H1 (cell line): ENCODE data around the gene ANXA1. TPM values are rescaled to one million over a fixed set of nuclear protein-coding genes. Genes with fewer than 3 reads are reported as not detected.

Source experiments
- CTCF ChIA-PET: fragments of 300-600 bp; sonication (Branson Sonifier 250); formaldehyde crosslinking; loops from one replicate; lab custom pipeline; 2021; ENCODE audit not compliant: partially characterized antibody; lab: Charles Lee
- POLR2A ChIA-PET: fragments of 300-600 bp; sonication (Branson Sonifier 250); formaldehyde crosslinking; loops from one replicate; lab custom pipeline; 2021; ENCODE audit warnings: inconsistent platforms; ENCODE audit not compliant: partially characterized antibody; lab: Charles Lee
- DNase-seq, 2 experiments: peaks; one replicate each; pipeline versions ENCODE4 v3.0.0 to v3.0.0-alpha.2; 2010 to 2022; ENCODE audit warnings: low spot score in 2 of 2, low read depth in 1 of 2, mixed read lengths in 1 of 2
- FAIRE-seq: peaks from 2 replicates; lab custom pipeline; 2011; peaks lifted over from hg19 to GRCh38; lab: Jason Lieb, UNC
- H2AFZ ChIP-seq: 2 replicates; pipeline ENCODE4 v1.8.1; 2012; ENCODE audit warnings: low read length, inconsistent platforms
- H2AK5ac ChIP-seq: 2 replicates; pipeline ENCODE4 v1.6.1; 2013; ENCODE audit warnings: low read depth, low read length
- H2BK120ac ChIP-seq: replicated peaks from 2 replicates; pipeline ENCODE3; 2013; ENCODE audit warnings: low read depth, low read length, inconsistent platforms
- H2BK12ac ChIP-seq: 2 replicates; pipeline ENCODE4 v1.6.1; 2013; ENCODE audit warnings: low read depth, low read length
- H2BK15ac ChIP-seq: 2 replicates; pipeline ENCODE4 v1.6.1; 2013; ENCODE audit warnings: low read length
- H2BK20ac ChIP-seq: 2 replicates; pipeline ENCODE4 v1.6.1; 2013; ENCODE audit warnings: low read length
- H2BK5ac ChIP-seq: 2 replicates; pipeline ENCODE4 v1.6.1; 2013; ENCODE audit warnings: low read depth, low read length
- H3K14ac ChIP-seq: 2 replicates; pipeline ENCODE4 v1.6.1; 2013; ENCODE audit warnings: inconsistent platforms; ENCODE audit not compliant: insufficient read length
- H3K18ac ChIP-seq: 2 replicates; pipeline ENCODE4 v1.6.1; 2013; ENCODE audit warnings: low read length; ENCODE audit errors: extremely low read depth
- H3K23ac ChIP-seq: 2 replicates; pipeline ENCODE4 v1.6.1; 2013; ENCODE audit warnings: inconsistent platforms; ENCODE audit not compliant: insufficient read length
- H3K23me2 ChIP-seq: 2 replicates; pipeline ENCODE4 v1.6.1; 2013; ENCODE audit warnings: low read depth, low read length
- H3K27ac ChIP-seq: 2 replicates; pipeline ENCODE4 v1.6.1; 2011; ENCODE audit warnings: low read depth, low read length, inconsistent platforms
- H3K27me3 ChIP-seq, 4 experiments: replicated peaks in 1 of 4; 1 replicate in 1 of 4; 2 replicates in 3 of 4; pipeline versions ENCODE4 v1.6.1 to v1.8.1; 2011 to 2013; ENCODE audit warnings: low read length in 3 of 4, mild to moderate bottlenecking in 3 of 4, inconsistent platforms in 2 of 4, mixed read lengths in 2 of 4, moderate library complexity in 1 of 4; ENCODE audit not compliant: control insufficient read depth in 3 of 4, insufficient read depth in 3 of 4; ENCODE audit errors: extremely low read depth in 1 of 4
- H3K36me3 ChIP-seq, 4 experiments: 2 replicates each; pipeline versions ENCODE4 v1.6.1 to v1.8.1; 2011 to 2013; ENCODE audit warnings: mild to moderate bottlenecking in 4 of 4, low read length in 3 of 4, moderate library complexity in 2 of 4, control low read depth in 1 of 4, inconsistent platforms in 1 of 4; ENCODE audit not compliant: insufficient read depth in 4 of 4, control insufficient read depth in 2 of 4
- H3K4ac ChIP-seq: replicated peaks from 2 replicates; pipeline ENCODE3; 2013; ENCODE audit warnings: low read length, low read depth, mixed read lengths, inconsistent platforms; ENCODE audit not compliant: insufficient read length
- H3K4me1 ChIP-seq, 4 experiments: replicated peaks in 1 of 4; 1 replicate in 1 of 4; 2 replicates in 3 of 4; pipeline versions ENCODE4 v1.6.1 to v1.8.1; 2011 to 2013; ENCODE audit warnings: low read length in 3 of 4, inconsistent platforms in 2 of 4, mixed read lengths in 1 of 4; ENCODE audit not compliant: insufficient read depth in 4 of 4, control insufficient read depth in 3 of 4
- H3K4me2 ChIP-seq, 2 experiments: 2 replicates each; pipeline versions ENCODE4 v1.6.1 to v1.8.1; 2011 to 2013; ENCODE audit warnings: low read depth in 2 of 2, low read length in 2 of 2, control low read depth in 1 of 2, inconsistent platforms in 1 of 2, mild to moderate bottlenecking in 1 of 2; ENCODE audit not compliant: insufficient read depth in 1 of 2
- H3K4me3 ChIP-seq, 4 experiments: fragments of 200-600, 300-600 bp in 1 of 4; sonication (generic), shearing (Covaris generic), sonication (Bioruptor Twin) in 1 of 4; 2 replicates each; pipeline versions ENCODE4 v1.5.1 to v1.8.1; 2011 to 2016; ENCODE audit warnings: low read length in 4 of 4, low read depth in 3 of 4, control low read depth in 2 of 4, inconsistent platforms in 2 of 4, mild to moderate bottlenecking in 2 of 4, mixed read lengths in 1 of 4, moderate library complexity in 1 of 4; ENCODE audit not compliant: insufficient read depth in 2 of 4; ENCODE audit errors: extremely low read depth in 1 of 4
- H3K56ac ChIP-seq: replicated peaks from 2 replicates; pipeline ENCODE3; 2013; ENCODE audit warnings: low read depth, mild to moderate bottlenecking, mixed read lengths, low read length, inconsistent platforms; ENCODE audit not compliant: insufficient read length
- H3K79me1 ChIP-seq: 2 replicates; pipeline ENCODE4 v1.6.1; 2013; ENCODE audit warnings: low read depth, low read length, control low read depth
- H3K79me2 ChIP-seq, 2 experiments: 2 replicates each; pipeline versions ENCODE4 v1.6.1 to v1.8.1; 2012 to 2013; ENCODE audit warnings: low read length in 2 of 2, mild to moderate bottlenecking in 2 of 2, inconsistent platforms in 1 of 2; ENCODE audit not compliant: insufficient read depth in 2 of 2, control insufficient read depth in 1 of 2
- H3K9ac ChIP-seq, 4 experiments: replicated peaks in 1 of 4; 1 replicate in 1 of 4; 2 replicates in 3 of 4; pipeline versions ENCODE4 v1.6.1 to v1.8.1; 2011 to 2013; ENCODE audit warnings: low read depth in 3 of 4, low read length in 3 of 4, control low read depth in 2 of 4, mild to moderate bottlenecking in 2 of 4, moderate library complexity in 2 of 4, inconsistent platforms in 1 of 4; ENCODE audit errors: extremely low read depth in 1 of 4
- H3K9me3 ChIP-seq, 2 experiments: 2 replicates each; pipeline versions ENCODE4 v1.6.1 to v1.8.1; 2012 to 2013; ENCODE audit warnings: mild to moderate bottlenecking in 2 of 2, moderate library complexity in 2 of 2, control low read depth in 1 of 2, inconsistent platforms in 1 of 2, low read depth in 1 of 2, low read length in 1 of 2, mixed read lengths in 1 of 2; ENCODE audit not compliant: insufficient read depth in 2 of 2
- H4K20me1 ChIP-seq, 2 experiments: replicated peaks in 1 of 2; 2 replicates each; pipeline versions ENCODE3 to v1.8.1; 2011 to 2013; ENCODE audit warnings: inconsistent platforms in 2 of 2, low read length in 2 of 2, mild to moderate bottlenecking in 1 of 2; ENCODE audit not compliant: insufficient read depth in 2 of 2, control insufficient read depth in 1 of 2
- H4K5ac ChIP-seq: 2 replicates; pipeline ENCODE4 v1.6.1; 2013; ENCODE audit warnings: low read length, low read depth, mixed read lengths, inconsistent platforms; ENCODE audit not compliant: insufficient read length
- H4K8ac ChIP-seq: 2 replicates; pipeline ENCODE4 v1.8.0; 2013; ENCODE audit warnings: mild to moderate bottlenecking, moderate library complexity, low read length, inconsistent platforms; ENCODE audit not compliant: insufficient read depth; ENCODE audit errors: extremely low read depth
- H4K91ac ChIP-seq: replicated peaks from 2 replicates; pipeline ENCODE3; 2013; ENCODE audit warnings: low read length, mixed read lengths, inconsistent platforms; ENCODE audit not compliant: insufficient read length
- CTCF ChIP-seq, 3 experiments: IDR thresholded peaks; 1 replicate in 2 of 3; 2 replicates in 1 of 3; pipeline versions ENCODE4 v1.5.1 to v1.6.1; 2011; ENCODE audit warnings: low read length in 3 of 3, mild to moderate bottlenecking in 3 of 3, inconsistent platforms in 2 of 3, low read depth in 1 of 3, moderate library complexity in 1 of 3; ENCODE audit not compliant: insufficient read depth in 1 of 3; ENCODE audit errors: control extremely low read depth in 1 of 3
- GTF2F1 ChIP-seq: IDR thresholded peaks from 2 replicates; pipeline ENCODE4 v1.6.1; 2012; ENCODE audit warnings: low read depth, low read length, improper control_type of control experiment, borderline replicate concordance
- WGBS, 2 experiments: shearing (Covaris generic) in 1 of 2; methylation state at CpG; one replicate each; pipeline versions ENCODE4 v1.1.6 to v1.1.7; 2013 to 2015; ENCODE audit warnings: low lambda C conversion rate in 2 of 2, mixed read lengths in 2 of 2, inconsistent platforms in 1 of 2, low coverage in 1 of 2, missing lambda C conversion rate in 1 of 2; ENCODE audit not compliant: insufficient replicate concordance in 2 of 2, insufficient coverage in 1 of 2, insufficient read length in 1 of 2; ENCODE audit errors: extremely low coverage in 1 of 2, missing lambda C conversion rate in 1 of 2; 5-methylcytosine and 5-hydroxymethylcytosine counted together
- polyA plus RNA-seq, 7 experiments: library from polyadenylated mRNA; depleted of rRNA in 3 of 7; stranded (reverse) in 5 of 7; unstranded in 2 of 7; fragments of >200 nt in 5 of 7; fragments of 200-250 nt in 2 of 7; gene quantifications; 1 replicate in 5 of 7; 2 replicates in 1 of 7; 4 replicates in 1 of 7; pipeline versions ENCODE4 v1.2.1 to v1.2.3, GENCODE V29; 2011 to 2013; ENCODE audit warnings: missing spikeins in 2 of 7, mixed read lengths in 2 of 7
- total RNA-seq: library from RNA; stranded (reverse); fragmentation: NEBNext Ultra II Directional; extraction: Animal tissue kit (Norgen Biotek cat#: 25700); gene quantifications from 2 replicates; pipeline ENCODE4 v1.2.1, GENCODE V29; 2021

The ANXA1 gene
- total and polyA plus RNA-seq, 2 of the 8 experiments (the other 6 are each of a cell fraction or from before 2014, with no cell fraction given): 0.71 to 5.7 TPM

DNA sequence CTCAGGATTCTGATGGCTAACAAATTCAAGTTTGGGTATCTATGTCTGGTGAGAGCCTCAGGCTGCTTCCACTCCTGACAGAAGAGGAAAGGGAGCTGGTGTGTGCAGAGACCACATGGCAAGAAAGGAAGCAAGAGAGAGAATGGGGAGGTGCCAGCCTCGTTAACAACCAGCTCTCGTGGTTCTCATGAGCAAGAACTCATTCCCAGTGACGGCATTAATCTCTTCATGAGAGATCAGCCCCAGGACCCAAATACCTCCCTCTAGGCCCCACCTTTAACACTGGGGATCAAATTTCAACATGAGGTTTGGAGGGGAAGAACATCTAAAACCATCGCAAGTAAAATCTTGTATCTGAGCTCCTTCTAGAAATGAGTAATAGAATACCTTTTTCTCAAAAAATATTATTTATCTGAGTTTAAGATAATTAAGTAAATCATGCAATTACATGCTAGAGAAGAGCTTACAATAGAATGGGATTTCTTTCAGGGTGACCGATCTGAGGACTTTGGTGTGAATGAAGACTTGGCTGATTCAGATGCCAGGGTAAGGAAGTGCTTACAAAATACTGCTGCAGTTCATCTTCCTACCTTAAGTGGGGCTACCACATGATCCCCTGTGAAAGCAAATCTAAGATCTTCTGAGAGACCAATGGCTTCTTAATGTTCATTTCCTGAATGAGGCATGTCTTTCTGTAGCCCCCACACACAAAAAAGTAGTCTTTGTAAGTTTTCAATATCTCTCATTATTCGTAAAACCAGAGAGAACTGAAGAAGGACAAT lies 11.5 kb downstream of the ANXA1 start:
- ChIA-PET POLR2A (no interaction called here), CTCF (interaction anchor here (0.6 to 1.1 kb wide), 5 partner anchors 9 to 554 kb away, joined by 3 read pairs; no protein-coding TSS in a partner anchor)
- Histone ChIP-seq H3K9me3 (no peaks in the 10 kb centered on the region), H4K91ac (no peak overlapping the region), H3K36me3 (no peaks in the 10 kb centered on the region), H2AK5ac (peak overlapping the region; percentile 54; the same call in 1 of the 2 replicates), H2BK120ac (no peak overlapping the region), H2AFZ (no peak overlapping the region), H3K27me3 (no peaks in the 10 kb centered on the region), H3K14ac (no peak overlapping the region), H3K18ac (no peak overlapping the region), H4K20me1 (no peaks in the 10 kb centered on the region), H3K23ac (no peak overlapping the region), H3K23me2 (no peaks in the 10 kb centered on the region), H4K5ac (no peak overlapping the region), H2BK12ac (no peak overlapping the region; the same call in 1 of the 2 replicates), H3K4me1 (peaks cover 0 to 4% (median 0%) of the 10 kb centered on the region in 4 experiments; a peak in 3 of 7 replicates), H3K4ac (no peak overlapping the region), H3K27ac (no peak overlapping the region), H2BK15ac (no peak overlapping the region), H3K4me2 (no peak overlapping the region), H3K79me2 (no peaks in the 10 kb centered on the region), H4K8ac (no peak overlapping the region), H3K4me3 (no peak overlapping the region), H2BK5ac (no peak overlapping the region; the same call in 1 of the 2 replicates), H3K9ac (no peak overlapping the region), H2BK20ac (no peak overlapping the region; the same call in 1 of the 2 replicates), H3K56ac (no peak overlapping the region), H3K79me1 (no peaks in the 10 kb centered on the region)
- DNase-seq (no peak), FAIRE-seq (peak; percentile 32)
- TF ChIP-seq CTCF (IDR thresholded peaks at IDR 0.05; ENCODE audit: control extremely low read depth in 1 of 3, insufficient read depth in 1 of 3, low read depth in 1 of 3, low read length in 3 of 3) (peak in 1 of 3 experiments; percentile 30; a peak in 1 of 4 replicates), GTF2F1 (no peak)
- WGBS, 2 experiments: 81% methylated on average over 6 of the region's 6 CpGs; no CpG with 5 or more reads in 1 of the 2 experiments
